Hindlimb muscle (tissue), 1 donor: ENCODE results near the gene PLAAT2. TPM values are rescaled to one million over a fixed set of nuclear protein-coding genes. Genes with fewer than 3 reads are reported as not detected.
"Not testable (repeated sequence)": the region's sequence is repeated elsewhere in the genome, so short reads cannot be mapped to it uniquely, and the experiment has no call there.

Experiments
- DNase-seq: peaks from one replicate; pipeline ENCODE4 v3.0.0-alpha.2; 2013
- polyA plus RNA-seq: library from polyadenylated mRNA; unstranded; fragments of 120-200 nt; gene quantifications from one replicate; pipeline ENCODE4 v1.2.1, GENCODE V29; 2013; ENCODE audit not compliant: insufficient read length

PLAAT2 gene
- polyA plus RNA-seq, 1 donor, result not detected

DNA sequence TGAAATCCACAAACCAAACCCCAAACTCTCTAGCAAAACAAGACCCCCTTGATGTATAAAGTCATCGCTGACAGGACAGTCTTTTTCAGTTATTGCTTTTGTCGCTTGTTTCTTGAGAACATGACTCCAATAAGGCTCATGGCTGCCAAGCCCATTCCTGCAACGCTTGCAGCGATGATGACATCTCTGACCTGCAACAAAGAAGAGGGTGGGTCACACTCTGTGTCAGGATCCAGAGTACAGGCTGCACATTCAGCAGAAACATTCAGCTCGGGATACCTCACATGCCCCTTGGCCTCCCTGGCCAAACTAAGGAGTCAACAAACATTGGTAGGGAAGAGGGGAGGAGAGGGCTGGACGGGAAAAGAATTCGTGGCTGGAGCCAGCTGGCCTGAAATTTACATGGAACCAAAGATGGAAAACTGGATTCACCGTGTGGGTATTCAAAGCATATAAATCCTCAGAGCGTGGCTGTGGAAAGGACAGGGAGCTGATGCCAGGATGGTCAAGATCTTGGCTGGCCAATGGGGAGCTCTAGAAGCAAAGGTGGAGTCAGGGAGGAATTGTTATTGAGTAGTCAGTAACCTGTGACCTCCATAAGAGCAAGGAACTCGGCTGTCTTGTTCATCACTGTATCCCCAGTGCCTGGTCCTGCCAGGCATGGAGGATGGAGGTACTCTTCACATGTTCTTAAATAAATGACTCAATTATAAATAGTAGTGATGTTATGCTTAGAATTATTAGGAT, 11.8 kb upstream of the PLAAT2 start:
- peak; percentile 35 for DNase-seq

DNA sequence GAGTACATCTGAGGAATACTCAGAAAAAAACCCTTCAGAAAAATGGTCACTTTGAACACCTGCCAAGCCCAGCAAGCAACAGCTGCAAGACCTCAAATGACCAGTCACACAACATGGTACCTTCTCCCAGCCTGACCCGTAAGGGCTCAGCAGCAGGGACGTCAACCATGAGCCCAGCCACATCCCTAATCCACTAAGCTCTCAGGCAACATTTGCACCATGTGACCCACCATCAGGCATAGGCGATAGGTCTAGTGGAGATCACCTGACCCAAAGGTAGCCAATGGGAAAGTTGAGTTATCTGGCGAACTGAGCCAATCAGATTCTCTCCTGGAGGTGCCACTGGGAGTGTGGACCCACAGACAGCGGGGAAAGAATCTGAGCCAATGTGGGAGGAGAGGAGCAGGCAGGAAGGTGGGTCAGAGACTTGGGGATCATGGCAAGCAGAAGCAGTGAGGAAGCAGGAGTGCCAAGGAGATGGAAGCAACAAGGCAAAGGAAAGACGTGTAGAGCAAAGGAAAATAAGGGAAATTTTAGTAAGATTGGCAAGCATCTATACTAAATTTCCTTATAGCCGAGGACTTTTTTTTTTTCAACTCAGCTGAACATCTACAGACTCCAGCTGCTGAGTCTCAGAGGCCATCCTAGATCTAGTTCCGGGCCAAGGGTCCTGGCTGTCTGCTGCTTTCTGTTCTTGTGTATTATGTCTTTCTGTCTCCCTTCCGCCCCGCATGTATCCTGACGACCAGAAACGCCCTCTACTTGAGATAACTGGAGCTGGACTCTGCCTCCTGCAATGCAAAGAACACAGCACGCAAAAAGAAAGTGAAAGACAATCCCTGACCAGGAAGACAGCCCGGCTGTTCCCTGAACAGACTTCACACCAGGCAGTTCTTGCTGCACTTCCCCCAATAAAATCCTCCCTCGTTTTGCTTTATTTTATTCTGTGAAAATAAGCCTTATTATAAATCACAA, 11.0 kb upstream of the PLAAT2 start:
- DNase-seq, result peak; percentile 67

DNA sequence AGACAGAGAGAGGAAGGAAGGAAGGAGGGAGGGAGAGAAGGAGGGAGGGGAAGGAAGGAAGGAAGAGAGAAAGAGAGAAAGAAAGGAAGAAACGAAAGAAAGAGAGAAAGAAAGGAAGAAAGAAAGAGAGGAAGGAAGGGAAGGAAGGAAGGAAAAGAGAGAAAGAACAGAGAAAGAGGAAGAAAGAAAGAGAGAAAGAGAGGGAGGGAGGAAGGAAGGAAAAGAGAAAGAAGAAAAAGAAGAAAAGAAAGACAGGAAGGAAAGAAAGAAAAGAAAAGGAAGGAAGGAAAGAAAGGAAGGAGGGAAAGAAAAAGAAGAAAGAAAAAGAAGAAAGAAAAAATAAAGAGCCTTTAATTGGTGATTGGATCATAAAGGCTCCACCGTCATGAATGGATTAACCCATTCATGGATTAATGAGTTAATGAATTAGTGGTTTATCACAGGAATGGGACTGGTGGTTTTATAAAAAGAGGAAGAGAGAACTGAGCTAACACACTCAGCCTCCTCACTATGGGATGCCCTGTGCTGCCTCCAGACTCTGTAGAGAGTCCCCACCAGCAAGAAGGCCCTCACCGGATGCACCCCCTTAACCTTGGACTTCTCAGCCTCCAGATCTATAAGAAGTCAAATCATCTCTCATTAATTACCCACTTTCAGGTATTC, 9.0 kb upstream of the PLAAT2 start:
- DNase-seq, result no peak

DNA sequence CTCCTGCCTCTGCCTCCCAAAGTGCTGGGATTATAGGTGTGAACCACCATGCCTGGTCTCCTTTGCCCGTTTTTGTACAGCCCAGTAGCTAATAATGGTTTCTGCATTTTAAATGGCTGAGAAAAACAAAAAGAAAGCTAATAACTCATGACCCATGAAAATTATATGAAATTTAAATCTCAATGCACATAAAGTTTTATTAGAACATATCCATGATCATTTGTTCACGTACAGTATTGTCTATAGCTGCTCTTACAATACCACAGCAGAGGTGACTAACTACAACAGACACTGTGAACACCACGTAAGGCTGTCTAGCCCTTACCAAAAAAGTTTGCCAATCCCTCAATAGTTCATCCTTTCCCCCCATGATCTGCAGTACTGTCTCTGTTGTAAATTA, 6.4 kb upstream of the PLAAT2 start:
- DNase-seq, result no peak

DNA sequence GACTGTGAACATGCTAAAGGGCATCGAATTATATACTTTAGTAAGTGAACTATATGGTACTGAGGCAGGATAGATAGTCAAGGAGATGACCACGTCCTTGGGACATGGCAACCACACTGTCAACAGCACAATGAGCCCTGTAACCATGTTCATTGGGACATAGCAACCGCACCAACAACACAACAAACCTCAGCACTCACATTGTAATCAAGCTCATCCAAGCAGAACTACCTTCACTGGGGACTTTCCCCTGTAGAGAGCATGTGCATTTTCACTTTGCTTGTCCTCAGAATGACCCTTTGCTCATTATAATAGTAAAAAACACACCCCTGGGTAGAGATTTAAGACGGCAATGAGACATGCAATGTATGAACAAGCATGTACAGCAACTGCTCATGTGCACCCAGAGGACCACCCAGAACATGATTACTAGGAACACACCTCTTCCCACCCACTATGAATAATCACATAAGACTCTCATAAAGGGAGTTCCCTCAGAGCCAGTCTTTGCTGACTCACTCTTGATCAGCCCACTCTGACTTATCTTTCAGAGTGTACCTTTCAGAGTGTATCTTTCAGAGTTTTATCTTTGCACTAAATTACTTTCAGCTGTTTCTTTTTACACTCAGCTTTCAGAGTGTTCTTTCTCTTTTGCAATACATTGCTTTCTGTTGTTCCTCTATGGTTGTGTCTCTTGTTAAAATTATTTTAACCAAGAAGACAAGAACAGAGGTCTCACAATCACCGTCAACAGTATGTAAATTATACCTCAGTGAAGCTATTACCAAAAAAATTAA, 4.1 kb upstream of the PLAAT2 start:
- peak; percentile 55 for DNase-seq

DNA sequence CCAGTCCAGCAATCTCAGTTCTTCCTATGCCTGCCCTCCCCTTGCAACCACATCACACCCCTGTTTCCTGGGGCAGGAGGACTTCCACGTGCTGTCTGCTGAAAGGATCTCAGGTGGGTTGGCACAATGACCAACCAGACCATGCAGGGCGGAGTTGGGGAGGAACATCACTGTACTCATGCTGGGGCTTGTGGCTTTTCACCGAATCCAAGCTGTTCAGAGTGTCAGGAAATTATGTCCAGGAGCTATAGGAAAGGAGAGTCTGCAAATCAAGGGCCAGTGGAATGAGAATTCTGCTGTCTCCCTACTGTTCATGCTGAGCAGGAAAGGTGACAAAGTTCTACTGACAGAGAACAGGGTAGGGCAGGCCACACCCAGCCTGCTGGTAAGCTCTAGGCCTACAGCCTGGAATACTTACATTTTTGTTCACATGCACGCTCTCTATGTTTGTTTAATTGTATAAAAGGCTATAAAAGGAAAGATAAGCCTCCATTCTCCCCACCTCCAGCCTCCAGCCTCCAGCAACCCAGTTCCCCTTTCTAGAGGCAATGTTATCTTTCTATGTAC, 1.7 kb upstream of the PLAAT2 start:
- no peak for DNase-seq

DNA sequence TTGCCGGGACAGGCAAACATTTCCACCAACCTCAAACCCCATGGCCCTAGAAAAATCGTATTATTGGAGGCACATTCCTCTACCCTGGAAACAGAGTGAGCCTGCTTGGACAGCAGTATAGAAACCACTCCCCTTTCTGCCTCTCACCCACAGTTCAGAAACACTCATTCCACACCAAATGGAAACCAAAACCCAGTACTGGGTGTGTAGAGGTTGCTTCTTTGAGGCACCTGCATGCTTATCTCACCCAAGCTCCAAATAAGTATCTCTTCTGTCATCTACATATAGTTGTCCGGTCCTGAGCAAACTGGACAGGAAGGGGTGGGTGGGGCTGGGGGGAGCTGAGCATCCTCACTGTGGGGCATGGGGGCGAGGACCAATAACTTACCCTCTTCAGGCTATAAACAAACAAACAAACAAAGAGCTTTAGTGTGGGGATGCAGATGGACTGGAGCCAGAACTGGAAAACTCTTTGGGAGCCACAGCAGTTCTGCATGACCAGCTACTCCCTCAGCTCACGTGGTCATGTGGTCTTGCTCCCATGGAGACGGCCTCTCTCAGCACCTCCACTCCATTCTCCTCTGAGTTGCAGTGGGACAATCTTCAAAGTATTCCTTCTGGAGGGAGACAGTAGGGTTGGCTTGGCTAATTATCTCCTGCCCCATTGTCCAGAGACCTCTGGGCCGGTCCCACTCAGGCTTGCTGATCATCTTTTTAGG, 1.0 kb upstream of the PLAAT2 start:
- no peak for DNase-seq

DNA sequence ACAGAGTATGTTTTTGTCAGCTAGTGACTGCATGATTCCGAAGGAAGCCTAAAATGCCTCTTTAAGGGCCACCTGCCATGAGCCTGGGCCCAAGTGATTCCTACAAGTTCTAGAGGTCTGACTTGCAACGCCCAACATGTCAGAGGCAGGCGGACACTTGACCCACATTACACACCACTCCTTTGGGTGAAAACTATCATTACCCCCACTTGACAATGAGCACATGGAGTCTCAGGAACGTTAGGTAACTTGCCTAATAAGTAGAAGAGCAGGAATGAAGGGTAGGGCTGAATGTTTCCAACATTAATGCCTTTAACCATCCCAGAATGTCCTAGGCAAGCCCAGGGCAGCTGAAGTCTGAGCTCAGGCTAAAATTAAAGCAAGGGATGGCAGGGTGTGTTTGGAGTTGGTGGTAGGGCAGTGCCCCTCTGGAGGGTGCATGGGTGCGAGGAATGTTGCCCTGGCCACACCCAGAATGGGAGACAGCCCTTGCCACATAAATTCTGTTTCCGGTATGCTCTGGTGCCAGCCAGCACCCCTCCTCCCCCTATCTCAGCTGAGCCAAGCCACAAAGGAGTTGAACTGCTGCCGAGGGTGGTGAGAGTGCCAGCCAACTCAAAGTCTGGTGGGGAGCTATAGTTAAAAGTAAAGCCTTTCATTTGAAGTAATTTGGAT, 2.5 kb downstream of the PLAAT2 start:
- no peak for DNase-seq

DNA sequence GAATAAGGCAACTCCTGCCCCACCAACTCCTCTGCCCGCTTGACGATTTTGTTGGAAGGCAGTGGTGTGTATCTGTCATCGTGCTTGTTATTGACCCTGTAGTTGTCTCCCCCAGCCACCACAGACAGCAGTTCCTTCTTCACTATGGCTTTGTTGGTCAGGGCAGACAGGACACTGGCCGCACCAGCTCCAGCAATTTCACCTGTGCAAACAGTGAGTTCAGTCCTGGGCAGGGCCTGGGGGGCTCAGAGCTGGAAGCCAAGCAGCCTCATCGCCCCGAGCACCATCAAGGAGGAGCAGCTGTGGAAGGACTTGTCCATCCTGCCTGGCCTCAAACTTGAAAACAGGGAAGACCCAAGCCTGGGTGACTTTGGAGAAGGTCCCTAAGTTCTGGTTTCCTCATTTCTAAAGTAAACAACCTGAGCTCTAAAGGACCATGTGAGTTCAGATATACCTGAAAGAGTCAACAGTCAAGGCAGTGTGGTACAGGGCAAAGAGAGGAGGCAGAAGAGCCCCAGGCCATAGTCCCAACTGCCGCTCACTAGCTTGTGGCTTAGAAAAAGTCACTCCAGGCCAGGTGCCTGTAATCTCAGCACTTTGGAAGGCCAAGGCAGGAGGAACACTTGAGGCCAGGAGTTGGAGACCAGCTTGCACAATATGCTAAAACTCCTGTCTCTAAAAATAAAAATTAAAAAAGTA, 4.6 kb downstream of the PLAAT2 start:
- no peak for DNase-seq

DNA sequence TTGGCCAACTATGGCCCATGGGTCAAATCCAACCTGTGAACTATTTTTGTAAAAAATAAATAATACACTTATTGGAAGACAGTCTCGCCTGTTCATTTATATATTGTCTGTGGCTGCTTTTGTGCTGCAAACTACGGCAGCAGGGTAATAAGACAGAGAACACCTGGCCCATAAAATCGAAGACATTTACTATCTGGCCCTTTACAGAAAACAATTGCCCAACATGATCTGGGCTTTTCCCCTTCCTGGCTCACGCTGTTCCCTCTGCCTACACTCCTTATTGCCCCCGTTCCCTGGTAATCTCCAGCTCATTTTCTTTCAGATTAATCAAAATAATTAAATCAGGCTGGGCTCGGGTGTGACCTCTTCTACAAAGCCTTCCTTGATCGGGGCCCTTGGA, 5.6 kb downstream of the PLAAT2 start:
- DNase-seq, result no peak

DNA sequence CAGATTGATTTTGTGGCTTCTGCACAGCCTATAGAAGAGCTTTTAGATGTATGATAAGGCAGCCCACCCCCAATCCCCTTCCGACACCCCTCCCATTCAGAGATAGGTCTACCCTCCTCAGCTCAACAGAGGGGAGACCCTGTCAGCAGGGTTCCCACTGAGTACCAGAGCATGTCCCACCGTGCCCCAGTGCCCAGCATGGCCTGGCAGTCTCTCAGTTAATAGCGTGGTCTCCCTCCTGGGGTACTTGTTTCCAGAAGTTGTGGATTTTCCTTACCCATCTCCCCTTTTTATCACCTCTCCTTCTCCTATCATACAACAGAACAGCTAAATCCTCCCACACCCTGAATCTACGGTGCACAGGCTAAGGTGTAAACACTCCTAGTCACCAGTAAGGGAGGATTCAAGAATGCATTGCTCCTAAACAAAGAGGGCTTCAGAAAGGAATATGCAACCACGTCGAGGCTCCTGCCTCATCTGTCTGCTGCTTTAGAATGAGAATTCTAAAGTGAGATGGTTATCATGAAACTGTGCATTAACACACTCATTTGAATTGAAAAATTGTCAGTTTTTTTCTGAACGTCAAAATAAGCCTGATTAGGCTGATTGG, 6.7 kb downstream of the PLAAT2 start:
- DNase-seq, result no peak

DNA sequence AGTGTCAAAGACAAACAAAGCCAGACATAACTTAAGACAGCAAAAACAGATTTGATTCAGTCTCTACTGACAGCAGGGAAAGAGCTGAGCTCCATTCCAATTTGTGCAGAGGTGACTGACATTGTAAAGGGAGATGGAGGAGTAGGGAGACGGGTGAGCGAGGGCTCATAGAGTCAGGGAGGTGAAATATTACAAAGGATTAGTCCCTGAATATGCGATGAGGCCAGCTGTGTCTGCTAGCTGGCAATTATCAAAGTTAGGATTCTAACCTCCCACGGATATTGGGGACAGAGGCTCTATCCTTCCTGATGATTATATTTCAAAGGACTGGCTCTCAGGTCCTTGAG, 8.3 kb downstream of the PLAAT2 start:
- DNase-seq, result no peak

DNA sequence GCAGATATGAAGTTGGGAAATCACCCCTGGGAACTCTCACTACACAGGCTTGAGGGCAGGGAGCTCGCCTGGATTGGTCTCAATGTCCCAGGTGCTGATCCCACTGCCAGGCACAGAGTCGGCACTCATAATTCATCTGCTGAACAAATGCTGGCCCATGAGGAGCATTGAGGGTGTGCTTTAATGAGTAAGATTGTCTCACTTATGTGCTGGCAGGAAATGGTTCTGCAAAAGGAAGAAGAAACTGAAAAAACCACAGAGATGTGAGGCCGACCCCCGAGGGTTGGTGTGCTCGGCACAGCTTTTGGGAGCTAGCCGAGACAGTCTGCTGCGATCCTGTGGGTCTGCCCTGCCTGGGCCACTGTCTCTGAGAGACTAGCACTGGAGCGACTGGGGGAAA, 9.4 kb downstream of the PLAAT2 start:
- DNase-seq, result no peak

DNA sequence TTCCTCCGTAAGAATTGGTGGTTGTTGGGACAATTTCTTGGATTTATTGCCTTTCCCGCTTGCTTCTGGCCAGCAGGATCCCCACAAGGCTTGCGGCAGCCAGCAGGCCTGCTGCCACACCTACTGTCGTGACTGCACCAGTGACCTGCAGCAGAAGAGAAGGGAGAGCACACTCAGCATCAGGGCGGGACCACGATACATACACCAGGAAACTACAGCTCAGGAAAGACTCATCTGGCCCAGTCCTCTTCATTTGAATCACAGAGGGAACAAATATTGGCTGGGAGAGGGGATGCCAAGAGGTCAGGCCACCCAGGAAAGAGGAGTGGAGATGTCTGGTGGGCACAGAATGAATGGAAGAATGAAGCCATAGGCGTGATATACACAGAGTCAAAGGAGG, 10.3 kb downstream of the PLAAT2 start:
- DNase-seq, result no peak

DNA sequence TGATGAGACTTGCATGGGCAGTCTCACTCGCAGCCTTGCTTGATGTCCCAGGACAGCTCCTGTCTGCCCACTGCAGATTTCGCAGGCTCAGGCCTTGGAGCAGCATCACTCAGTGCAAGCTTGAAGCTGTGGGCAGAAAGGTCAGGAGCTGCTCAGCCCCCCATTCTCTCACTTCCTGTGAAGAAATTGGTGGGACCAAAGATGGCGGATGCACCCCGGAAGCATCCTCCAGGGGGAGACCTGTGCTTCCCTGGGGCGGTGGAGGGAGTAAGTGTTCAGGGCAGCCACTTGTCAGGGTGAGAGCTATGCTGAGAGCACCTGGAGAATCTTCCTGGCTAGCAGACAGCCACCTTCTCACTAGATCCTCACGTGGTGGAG, 11.3 kb downstream of the PLAAT2 start:
- no peak for DNase-seq

DNA sequence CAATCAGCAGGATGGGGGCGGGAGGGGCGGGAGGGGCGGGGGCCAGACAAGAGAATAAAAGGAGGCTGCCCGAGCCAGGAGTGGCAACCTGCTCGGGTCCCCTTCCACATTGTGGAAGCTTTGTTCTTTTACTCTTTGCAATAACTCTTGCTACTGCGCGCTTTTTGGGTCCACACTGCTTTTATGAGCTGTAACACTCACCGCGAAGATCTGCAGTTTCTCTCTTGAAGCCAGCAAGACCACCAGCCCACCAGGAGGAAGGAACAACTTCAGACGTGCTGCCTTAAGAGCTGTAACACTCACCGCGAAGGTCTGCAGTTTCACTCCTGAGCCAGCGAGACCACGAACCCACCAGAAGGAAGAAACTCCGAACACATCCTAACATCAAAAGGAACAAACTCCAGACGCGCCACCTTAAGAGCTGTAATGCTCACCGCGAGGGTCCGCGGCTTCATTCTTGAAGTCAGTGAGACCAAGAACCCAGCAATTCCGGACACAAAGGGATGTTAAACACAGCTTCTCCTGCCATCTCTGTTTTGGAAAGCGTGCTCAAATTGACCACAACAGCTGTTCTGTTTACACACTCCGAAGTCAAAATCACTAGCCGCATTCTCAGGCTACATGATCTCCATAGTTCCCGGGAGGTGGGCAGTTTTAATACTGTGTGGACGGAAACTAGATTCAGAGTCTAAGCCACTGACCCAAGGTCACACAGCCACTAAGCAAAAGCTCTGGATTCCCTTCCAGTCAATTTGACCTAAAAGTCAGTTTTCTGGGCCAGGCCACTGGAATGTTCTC, 11.9 kb downstream of the PLAAT2 start:
- no peak for DNase-seq

DNA sequence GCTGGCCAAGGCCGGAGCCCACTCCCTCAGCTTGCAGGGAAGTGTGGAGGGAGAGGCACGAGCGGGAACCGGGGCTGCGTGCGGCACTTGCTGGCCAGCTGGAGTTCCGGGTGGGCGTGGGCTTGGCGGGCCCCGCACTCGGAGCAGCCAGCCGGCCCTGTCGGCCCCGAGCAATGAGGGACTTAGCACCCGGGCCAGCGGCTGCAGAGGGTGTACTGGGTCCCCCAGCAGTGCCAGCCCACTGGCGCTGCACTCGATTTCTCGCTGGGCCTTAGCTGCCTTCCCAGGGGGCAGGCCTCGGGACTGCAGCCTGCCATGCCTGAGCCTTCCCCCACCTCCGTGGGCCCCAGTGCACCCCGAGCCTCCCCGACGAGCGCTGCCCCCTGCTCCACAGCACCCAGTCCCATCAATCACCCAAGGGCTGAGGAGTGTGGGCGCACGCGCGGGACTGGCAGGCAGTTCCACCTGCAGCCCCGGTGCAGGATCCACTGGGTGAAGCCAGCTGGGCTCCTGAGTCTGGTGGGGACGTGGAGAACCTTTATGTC, 13.0 kb downstream of the PLAAT2 start:
- DNase-seq, result not testable (repeated sequence)

DNA sequence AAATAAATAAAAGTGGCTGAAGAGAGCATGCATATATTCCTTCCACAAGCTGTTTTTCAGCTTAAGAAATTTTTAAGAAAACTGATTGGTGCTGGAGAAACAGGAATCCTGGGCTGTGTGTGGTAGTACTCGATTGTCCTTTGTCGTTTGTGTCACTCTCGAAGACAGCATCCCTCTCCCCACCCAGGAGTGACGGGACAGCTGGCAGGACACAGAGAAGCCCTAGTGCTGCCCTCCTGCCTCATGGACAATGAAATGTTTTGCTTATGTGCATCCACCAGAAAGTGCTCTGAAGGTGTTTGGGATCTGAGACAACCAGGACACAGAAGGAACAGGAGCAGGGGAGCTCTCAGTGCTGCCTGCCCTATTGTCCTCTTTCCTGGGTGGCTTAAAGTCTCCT, 13.8 kb downstream of the PLAAT2 start:
- no peak for DNase-seq

DNA sequence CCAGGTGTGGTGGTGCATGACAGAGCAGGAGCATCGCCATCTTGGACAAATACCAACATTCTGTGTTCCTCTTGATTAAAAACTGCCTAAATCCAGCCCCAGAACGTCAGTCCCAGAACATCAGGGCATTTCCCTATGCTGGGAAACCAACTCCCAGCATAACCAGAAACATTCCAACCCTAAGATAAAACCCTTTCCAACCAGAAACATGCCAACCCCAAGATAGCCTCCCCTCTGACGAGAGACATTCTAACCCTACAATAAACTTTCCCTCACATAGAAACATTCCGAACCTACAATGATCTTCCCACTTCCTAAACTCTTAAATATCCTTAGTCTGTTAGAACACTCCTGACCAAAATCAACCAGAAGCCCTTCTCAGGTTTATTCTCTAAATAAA, 15.0 kb downstream of the PLAAT2 start:
- DNase-seq, result no peak
